A673 (cell line): Measurements from ENCODE around the gene ZPR1. TPM values are rescaled to one million over a fixed set of nuclear protein-coding genes. Genes with fewer than 3 reads are reported as not detected.

Experiments
- Bru-seq: library from RNA; stranded (reverse); fragments of 400-500 nt; gene quantifications from one replicate; lab custom pipeline; 2021; lab: Mats Ljungman, UMichigan
- BruChase-seq, 2 experiments: library from RNA; stranded (reverse); fragments of 400-500 nt; gene quantifications; one replicate each; lab custom pipeline; 2021; lab: Mats Ljungman, UMichigan
- BruUV-seq: library from RNA; stranded (reverse); fragments of 400-500 nt; replicated peaks from 2 replicates; lab custom pipeline; 2021; lab: Mats Ljungman, UMichigan
- CTCF ChIA-PET: fragments of 300-600 bp; sonication (Branson Sonifier 250); formaldehyde crosslinking; loops from one replicate; lab custom pipeline; 2022; ENCODE audit warnings: antibody characterized with exemption; lab: Charles Lee
- POLR2A ChIA-PET: fragments of 300-600 bp; sonication (Branson Sonifier 250); formaldehyde crosslinking; loops from one replicate; lab custom pipeline; 2022; ENCODE audit warnings: antibody characterized with exemption; ENCODE audit not compliant: low non-redundant PET; lab: Charles Lee
- DNase-seq: peaks from one replicate; pipeline ENCODE4 v3.0.0-alpha.2; 2015; ENCODE audit warnings: low spot score
- H3K27ac ChIP-seq: fragments of 200-600 bp; sonication (generic); 2 replicates; pipeline ENCODE4 v1.5.1; 2016; ENCODE audit warnings: mixed run types, low read depth, mild to moderate bottlenecking, mixed read lengths, antibody characterized with exemption, low read length; ENCODE audit not compliant: poor library complexity, severe bottlenecking
- H3K27me3 ChIP-seq: fragments of 200-600 bp; sonication (generic); replicated peaks from 2 replicates; pipeline ENCODE4 v1.6.1; 2017; ENCODE audit warnings: mixed run types, low read depth, mild to moderate bottlenecking, mixed read lengths, antibody characterized with exemption, low read length; ENCODE audit not compliant: insufficient read depth, poor library complexity
- H3K36me3 ChIP-seq: fragments of 200-600 bp; sonication (generic); 2 replicates; pipeline ENCODE4 v1.6.1; 2016; ENCODE audit warnings: mixed run types, mild to moderate bottlenecking, mixed read lengths, antibody characterized with exemption, low read length; ENCODE audit not compliant: insufficient read depth, poor library complexity, severe bottlenecking
- H3K4me1 ChIP-seq: fragments of 200-600 bp; sonication (generic); 2 replicates; pipeline ENCODE4 v1.6.1; 2017; ENCODE audit warnings: mixed run types, mild to moderate bottlenecking, mixed read lengths, antibody characterized with exemption, low read length; ENCODE audit not compliant: insufficient read depth, poor library complexity, severe bottlenecking
- H3K4me3 ChIP-seq: fragments of 200-600 bp; sonication (generic); 2 replicates; pipeline ENCODE4 v1.5.1; 2016; ENCODE audit warnings: low read depth, mixed run types, mild to moderate bottlenecking, mixed read lengths, low read length; ENCODE audit not compliant: poor library complexity, severe bottlenecking
- H3K9me3 ChIP-seq: fragments of 200-600 bp; sonication (generic); 2 replicates; pipeline ENCODE4 v1.6.1; 2016; ENCODE audit warnings: mixed run types, low read depth, mild to moderate bottlenecking, mixed read lengths, antibody characterized with exemption, low read length; ENCODE audit not compliant: poor library complexity, severe bottlenecking
- CTCF ChIP-seq: fragments of 300-800, 200-600 bp; sonication (generic); conservative IDR thresholded peaks from 2 replicates; pipeline ENCODE4 v1.5.1; 2017; ENCODE audit warnings: low read depth, mild to moderate bottlenecking, antibody characterized with exemption, low read length, moderate library complexity, mixed read lengths
- EZH2 ChIP-seq: fragments of 200-600 bp; sonication (generic); IDR thresholded peaks from 2 replicates; pipeline ENCODE4 v1.6.1; 2017; ENCODE audit warnings: borderline replicate concordance, low read depth, mild to moderate bottlenecking, mixed read lengths, antibody characterized with exemption, low read length; ENCODE audit not compliant: poor library complexity, severe bottlenecking
- intact Hi-C: fragments of 100-400 bp; cut with micrococcal nuclease; formaldehyde crosslinking; loops from one replicate; pipeline ENCODE4 v1.10.0; 2022; ENCODE audit not compliant: unreplicated experiment
- long read RNA-seq: library from polyadenylated mRNA; stranded (forward); transcript quantifications from one replicate; pipeline ENCODE4 v2.0.0, GENCODE V29; 2022
- total RNA-seq: library from RNA; stranded (reverse); gene quantifications from 2 replicates; pipeline ENCODE4 v1.2.3, GENCODE V29; 2021

Gene ZPR1
- total RNA-seq (100 and 109 TPM in 2 replicates), Bru-seq, nascent RNA (percentile 87 among the genes with signal in this experiment), BruChase-seq, experiment 1, labeled RNA remaining after a 2-hour chase (percentile 90 among the genes with signal in this experiment), BruChase-seq, experiment 2, labeled RNA remaining after a 6-hour chase (percentile 94 among the genes with signal in this experiment)
- long read RNA-seq, full-length matches to known transcripts: 362 of 393 reads
- long read RNA-seq, partial matches to known transcripts: 5 of 393 reads
- long read RNA-seq, other reads (novel, unspliced or antisense): 26 of 393 reads

GRCh38 chr11:116787786-116788486, at the start of gene ZPR1:
TSS of gene ZPR1 (minus strand) at chr11:116788023. CDS start at chr11:116787990, 33 bp downstream.
- intact Hi-C loops: no loop called here
- TSS peak; percentile 97 for BruUV-seq
- TF ChIP-seq CTCF (no peak), EZH2 (no peak)
- Histone ChIP-seq H3K4me1 (peaks cover 4% of the 10 kb centered on the region), H3K4me3 (peak within 1 kb of the TSS; percentile 94), H3K27me3 (no peaks in the 10 kb centered on the region), H3K36me3 (peaks cover 36% of the 10 kb centered on the region), H3K27ac (peak within 1 kb of the TSS; percentile 79), H3K9me3 (no peaks in the 10 kb centered on the region)
- peak; percentile 84 for DNase-seq
- CTCF ChIA-PET: interaction anchor here (2.1 kb wide), 1 partner anchor 48 kb away, joined by 9 read pairs; no protein-coding TSS in a partner anchor
- POLR2A ChIA-PET: interaction anchor here (0.7 to 1.0 kb wide), 2 partner anchors 310 to 332 kb away, joined by 3 read pairs; partner anchors contain the start of gene SIK3

DNA sequence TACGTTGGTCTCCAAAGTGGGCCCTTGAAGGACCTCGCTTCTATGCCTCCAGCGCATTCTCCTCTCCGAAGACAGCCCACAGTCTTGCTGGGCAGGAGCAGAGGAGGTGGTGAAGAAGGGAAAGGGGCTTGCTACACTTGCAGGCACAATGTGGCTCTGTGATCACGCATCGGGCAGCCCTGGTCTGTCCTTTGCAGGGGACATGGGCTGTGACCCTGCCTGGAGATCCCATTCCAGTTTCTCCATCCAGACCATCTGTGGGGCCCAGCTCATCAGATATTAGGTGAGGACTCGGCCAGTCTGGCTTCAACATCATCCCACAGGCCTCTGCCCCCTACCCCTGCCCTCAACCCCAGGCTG, 48.8 kb upstream of the ZPR1 start:
- H3K9me3 ChIP-seq: no peaks in the 10 kb centered on the region
- no peak overlapping the region for H3K27ac ChIP-seq
- ChIA-PET CTCF (interaction anchor here (0.9 to 1.6 kb wide), 7 partner anchors 12 to 390 kb away, joined by 3 to 56 read pairs (median 5); partner anchors contain the start of genes APOA5 and ZPR1), POLR2A (interaction anchor here (0.5 kb wide), 1 partner anchor 239 kb away, joined by 5 read pairs; no protein-coding TSS in a partner anchor)
- TF ChIP-seq EZH2 (no peak), CTCF (no peak)
- no peaks in the 10 kb centered on the region for H3K36me3 ChIP-seq
- no TSS peak for BruUV-seq
- H3K4me1 ChIP-seq: peaks cover 6% of the 10 kb centered on the region
- no peaks in the 10 kb centered on the region for H3K27me3 ChIP-seq
- no peak overlapping the region for H3K4me3 ChIP-seq
- DNase-seq: no peak
- intact Hi-C loops: loop anchor here (1.0 kb wide), 1 partner anchor 45 kb away; the partner anchor contains the start of gene APOA5

GRCh38 chr11:116835791-116836631, 48.2 kb upstream of the ZPR1 start:
- ChIA-PET POLR2A (interaction anchor here (0.5 to 0.7 kb wide), 4 partner anchors 240 to 492 kb away, joined by 3 to 7 read pairs (median 4); partner anchors contain the start of gene CEP164), CTCF (interaction anchor here (0.7 to 1.6 kb wide), 11 partner anchors 12 to 391 kb away, joined by 3 to 56 read pairs (median 4); partner anchors contain the start of genes APOA5, PAFAH1B2 and ZPR1)
- peak overlapping the region; percentile 42 for H3K4me3 ChIP-seq
- no TSS peak for BruUV-seq
- no peaks in the 10 kb centered on the region for H3K36me3 ChIP-seq
- H3K4me1 ChIP-seq: peaks cover 6% of the 10 kb centered on the region
- H3K27ac ChIP-seq: peak overlapping the region; percentile 5
- TF ChIP-seq EZH2 (no peak), CTCF (peak; percentile 95)
- no peaks in the 10 kb centered on the region for H3K27me3 ChIP-seq
- peak; percentile 98 for DNase-seq
- intact Hi-C loops: loop anchor here (1.0 kb wide), 1 partner anchor 45 kb away; the partner anchor contains the start of gene APOA5
- H3K9me3 ChIP-seq: no peaks in the 10 kb centered on the region
